SK-N-DZ (cell line): ENCODE data around the gene MAP2. TPM values are rescaled to one million over a fixed set of nuclear protein-coding genes. Genes with fewer than 3 reads are reported as not detected.
A peak's percentile ranks its signal among the peaks of the same experiment; 100 is the strongest.

ENCODE experiments used
- DNase-seq: peaks from one replicate; pipeline ENCODE4 v3.0.0-alpha.2; 2015; ENCODE audit warnings: low spot score
- polyA plus RNA-seq, 2 experiments: library from polyadenylated mRNA; depleted of rRNA; stranded (reverse); fragments of >200 nt; gene quantifications; 2 replicates each; pipeline ENCODE4 v1.2.3, GENCODE V29; 2014

The MAP2 gene, protein sequence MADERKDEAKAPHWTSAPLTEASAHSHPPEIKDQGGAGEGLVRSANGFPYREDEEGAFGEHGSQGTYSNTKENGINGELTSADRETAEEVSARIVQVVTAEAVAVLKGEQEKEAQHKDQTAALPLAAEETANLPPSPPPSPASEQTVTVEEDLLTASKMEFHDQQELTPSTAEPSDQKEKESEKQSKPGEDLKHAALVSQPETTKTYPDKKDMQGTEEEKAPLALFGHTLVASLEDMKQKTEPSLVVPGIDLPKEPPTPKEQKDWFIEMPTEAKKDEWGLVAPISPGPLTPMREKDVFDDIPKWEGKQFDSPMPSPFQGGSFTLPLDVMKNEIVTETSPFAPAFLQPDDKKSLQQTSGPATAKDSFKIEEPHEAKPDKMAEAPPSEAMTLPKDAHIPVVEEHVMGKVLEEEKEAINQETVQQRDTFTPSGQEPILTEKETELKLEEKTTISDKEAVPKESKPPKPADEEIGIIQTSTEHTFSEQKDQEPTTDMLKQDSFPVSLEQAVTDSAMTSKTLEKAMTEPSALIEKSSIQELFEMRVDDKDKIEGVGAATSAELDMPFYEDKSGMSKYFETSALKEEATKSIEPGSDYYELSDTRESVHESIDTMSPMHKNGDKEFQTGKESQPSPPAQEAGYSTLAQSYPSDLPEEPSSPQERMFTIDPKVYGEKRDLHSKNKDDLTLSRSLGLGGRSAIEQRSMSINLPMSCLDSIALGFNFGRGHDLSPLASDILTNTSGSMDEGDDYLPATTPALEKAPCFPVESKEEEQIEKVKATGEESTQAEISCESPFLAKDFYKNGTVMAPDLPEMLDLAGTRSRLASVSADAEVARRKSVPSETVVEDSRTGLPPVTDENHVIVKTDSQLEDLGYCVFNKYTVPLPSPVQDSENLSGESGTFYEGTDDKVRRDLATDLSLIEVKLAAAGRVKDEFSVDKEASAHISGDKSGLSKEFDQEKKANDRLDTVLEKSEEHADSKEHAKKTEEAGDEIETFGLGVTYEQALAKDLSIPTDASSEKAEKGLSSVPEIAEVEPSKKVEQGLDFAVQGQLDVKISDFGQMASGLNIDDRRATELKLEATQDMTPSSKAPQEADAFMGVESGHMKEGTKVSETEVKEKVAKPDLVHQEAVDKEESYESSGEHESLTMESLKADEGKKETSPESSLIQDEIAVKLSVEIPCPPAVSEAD (N-terminal part only)
- polyA plus RNA-seq (2014; cell fraction: cytosol; rRNA removed): 40.1 and 44.4 TPM in 2 replicates
- 32.0 and 37.0 TPM in 2 replicates for polyA plus RNA-seq (2014; cell fraction: nucleus; rRNA removed)

DNA sequence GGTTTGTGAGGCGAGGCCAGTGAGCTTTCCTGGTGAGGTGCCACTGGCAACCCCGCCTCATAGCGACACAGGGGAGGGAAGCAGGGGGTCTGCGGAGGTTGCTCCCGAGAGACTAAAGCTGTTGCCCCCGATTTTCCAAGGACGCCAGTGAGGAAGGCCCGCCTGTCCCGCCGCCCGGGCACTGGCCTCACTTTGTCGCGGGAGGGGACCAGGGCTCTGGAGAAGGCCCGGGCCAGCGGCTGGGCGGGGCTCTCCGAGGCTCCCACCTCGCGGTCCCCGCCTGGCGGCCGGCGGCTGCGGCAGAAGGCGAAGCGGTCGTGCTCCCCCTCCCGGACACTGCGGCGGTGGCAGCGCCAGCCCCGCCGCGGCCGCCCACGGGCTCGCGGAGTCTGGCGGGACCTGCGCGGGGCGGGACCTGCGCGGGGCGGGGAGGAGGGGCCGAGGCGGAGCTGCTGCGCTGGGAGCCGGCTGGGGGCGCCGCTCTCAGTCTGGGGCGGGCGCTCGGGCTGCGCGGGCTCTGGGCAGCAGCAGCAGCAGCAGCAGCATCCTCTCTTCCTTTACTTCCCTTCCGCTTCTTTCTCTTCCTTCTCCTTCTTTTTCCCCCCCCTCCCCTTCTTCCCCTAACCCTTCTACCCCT is at the start of gene MAP2:
Gene MAP2, plus strand, starts transcription at position 486 of the 637 bp plus-strand sequence. CDS start 229,124 bp downstream, outside the sequence.
- DNase-seq: peak; percentile 81

- DNase-seq: no peak
These were observed 47.2 kb upstream of the MAP2 start for GRCh38 chr2:209376686-209377085.

- DNase-seq: no peak
These were observed 43.6 kb upstream of the MAP2 start for GRCh38 chr2:209380293-209380692.

DNA sequence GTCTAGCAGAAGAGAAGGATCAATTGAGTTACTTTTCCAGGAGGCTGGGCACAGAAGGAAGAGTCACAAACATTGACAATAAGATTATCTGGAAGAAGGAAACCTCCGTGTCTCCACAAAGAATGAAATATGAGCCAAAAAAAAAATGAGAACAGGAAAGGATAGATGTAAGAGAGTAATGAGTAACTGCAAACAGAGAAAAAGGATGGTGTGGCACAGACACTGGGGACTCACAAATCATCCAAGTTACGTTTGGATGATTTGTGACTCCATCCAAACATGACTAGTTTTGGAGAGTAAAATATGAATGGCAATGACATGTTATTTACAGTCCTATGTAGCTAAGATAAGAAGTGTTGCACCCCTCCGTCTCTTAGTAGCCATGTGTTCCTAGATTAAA is 42.8 kb upstream of the MAP2 start:
- DNase-seq: no peak

GRCh38 chr2:209382775-209383174 is 41.1 kb upstream of the MAP2 start:
- DNase-seq: no peak

- DNase-seq: no peak
These were observed 40.6 kb upstream of the MAP2 start for GRCh38 chr2:209383212-209383611.

- no peak for DNase-seq
These were observed 36.5 kb upstream of the MAP2 start for GRCh38 chr2:209387389-209387788.

DNA sequence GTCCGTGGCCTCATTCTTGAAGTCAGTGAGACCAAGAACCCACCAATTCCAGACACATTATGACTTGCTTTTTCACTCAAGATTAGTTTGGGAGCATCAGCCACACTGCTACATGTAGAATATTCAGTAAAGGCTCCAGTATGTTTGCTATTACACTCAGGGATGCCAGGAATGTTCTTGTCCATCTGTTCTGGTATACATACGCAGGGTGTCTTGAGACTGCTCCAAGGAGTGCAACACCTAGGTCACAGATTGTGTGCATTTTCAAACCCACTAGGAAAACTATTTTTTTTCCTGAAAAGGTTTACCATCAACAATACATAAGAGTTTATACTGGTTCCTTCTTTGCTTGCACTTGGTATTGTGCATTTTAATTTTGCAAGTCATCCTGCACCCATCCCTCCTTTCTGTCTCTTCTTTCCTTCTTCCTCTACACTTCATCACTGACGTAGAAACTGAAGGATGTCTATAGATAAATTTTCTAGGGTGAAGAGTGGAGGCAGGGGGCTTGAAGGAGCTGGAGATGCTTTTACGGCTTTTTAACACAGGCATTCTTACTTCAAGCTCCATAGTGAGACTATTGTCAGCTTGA is 35.3 kb upstream of the MAP2 start:
- DNase-seq: no peak

DNA sequence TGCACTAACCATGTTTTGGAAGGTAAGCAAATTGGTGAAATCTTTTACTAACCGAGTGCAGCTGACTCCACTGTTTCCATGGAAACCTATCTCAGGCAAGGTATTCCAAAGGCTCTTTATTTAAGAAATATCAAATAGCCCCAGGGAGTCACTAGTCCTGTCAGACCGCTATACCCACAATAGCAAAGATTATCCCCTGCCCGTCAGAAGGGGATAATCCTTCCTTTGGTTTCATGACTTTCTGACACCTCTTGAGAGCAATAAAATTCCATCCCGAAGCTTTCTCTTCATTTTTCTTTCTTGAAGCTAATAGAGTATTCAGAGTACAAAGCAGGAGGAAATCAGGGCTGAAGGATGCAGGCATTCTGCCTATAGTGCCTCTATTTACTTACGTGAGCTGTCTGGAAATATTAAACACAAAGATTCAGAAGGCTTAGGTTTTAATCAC is 34.7 kb upstream of the MAP2 start:
- no peak for DNase-seq

DNA sequence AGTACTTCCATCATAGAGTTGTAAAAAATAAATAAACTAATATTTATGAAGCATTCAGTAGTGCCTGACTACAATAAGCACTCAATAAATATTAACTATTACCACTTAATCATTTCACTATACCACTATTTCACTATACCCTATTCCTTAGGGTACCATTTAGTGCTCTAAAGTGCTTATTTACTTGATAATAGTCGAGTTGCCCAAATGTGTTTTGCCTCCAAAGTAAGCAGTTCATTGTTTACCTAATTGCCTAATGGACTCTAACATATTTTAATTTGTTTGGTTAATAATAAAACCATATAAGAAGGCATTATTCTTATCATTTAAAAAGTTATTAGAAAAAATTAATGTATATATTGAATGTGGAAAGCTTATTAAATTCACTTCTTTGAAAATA is 33.0 kb upstream of the MAP2 start:
- DNase-seq: no peak

GRCh38 chr2:209391776-209392401 is 32.0 kb upstream of the MAP2 start:
- DNase-seq: no peak

DNA sequence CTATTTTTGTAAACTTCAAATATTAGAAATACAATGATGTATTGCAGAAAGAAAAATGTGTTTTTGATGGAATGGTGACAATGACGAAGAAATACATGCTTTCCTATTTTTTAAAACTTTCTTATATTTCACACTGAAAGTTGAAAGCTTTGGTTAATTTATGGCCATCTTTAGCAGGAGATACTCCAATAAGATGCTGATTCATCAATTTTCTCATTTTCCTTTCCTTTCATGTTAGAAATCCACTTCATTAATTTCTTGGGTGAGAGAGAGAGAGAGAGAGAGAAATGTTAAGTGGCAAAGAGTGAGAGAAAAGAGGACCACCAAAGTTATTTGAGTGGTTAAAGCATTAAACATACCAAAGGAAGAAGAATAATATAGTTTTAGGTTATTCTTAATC is 28.6 kb upstream of the MAP2 start:
- DNase-seq: no peak

DNA sequence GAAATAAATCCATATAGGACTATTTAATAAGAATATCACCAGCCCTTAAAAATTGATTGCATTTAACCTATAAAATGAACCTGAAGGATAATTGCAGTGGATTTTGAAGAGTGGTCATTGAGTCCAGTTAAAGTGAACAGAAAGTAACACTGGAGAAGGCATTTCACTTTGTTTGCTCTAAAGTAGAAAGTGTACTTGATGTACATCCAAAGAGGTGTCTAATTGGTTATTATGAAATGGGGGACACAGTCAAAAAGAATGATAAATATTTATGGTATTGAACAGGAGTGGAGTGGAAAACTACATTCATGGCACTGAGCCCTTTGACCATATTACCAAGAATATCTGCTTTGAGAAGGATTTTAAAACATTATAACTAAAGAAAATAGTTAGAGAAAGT is 28.2 kb upstream of the MAP2 start:
- no peak for DNase-seq

DNA sequence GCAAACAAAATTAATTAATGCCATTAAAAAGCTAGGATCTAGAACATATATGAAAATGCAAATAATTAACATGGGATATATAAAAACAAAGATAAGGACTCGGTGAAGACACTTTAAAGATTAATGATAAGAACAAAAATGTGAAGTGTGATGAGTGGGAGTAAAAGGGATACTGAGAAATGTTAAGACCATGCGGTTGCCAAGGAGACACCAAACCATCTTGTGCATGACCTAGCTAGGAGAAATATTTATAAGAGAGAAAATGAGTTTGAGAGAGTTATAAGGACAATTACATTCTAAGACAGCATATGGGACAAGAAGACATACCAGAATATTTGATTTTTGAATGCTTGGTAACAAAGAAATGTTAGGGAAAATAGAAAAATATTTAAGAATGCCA is 25.4 kb upstream of the MAP2 start:
- no peak for DNase-seq

GRCh38 chr2:209401788-209402187 is 22.1 kb upstream of the MAP2 start:
- no peak for DNase-seq

DNA sequence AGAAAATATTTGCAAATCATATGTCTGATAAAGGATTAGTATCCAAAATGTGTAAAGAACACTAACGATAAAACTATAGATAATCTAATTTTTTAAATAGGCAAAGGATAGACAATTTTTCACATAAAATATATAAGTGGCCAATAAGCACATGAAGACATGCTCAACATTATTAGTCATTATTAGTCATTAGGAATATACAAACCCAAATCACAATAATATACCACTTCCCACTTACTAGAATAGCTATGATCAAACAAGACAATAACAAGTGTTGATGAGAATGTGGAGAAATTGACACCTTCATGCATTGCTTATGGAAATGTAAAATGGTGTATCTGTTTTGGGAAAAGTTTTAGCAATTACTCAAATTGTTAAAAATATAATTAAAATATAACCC is 12.6 kb upstream of the MAP2 start:
- no peak for DNase-seq

- DNase-seq: no peak
These were observed 12.1 kb upstream of the MAP2 start for GRCh38 chr2:209411718-209412117.

- no peak for DNase-seq
These were observed 10.4 kb upstream of the MAP2 start for GRCh38 chr2:209413311-209414014.

DNA sequence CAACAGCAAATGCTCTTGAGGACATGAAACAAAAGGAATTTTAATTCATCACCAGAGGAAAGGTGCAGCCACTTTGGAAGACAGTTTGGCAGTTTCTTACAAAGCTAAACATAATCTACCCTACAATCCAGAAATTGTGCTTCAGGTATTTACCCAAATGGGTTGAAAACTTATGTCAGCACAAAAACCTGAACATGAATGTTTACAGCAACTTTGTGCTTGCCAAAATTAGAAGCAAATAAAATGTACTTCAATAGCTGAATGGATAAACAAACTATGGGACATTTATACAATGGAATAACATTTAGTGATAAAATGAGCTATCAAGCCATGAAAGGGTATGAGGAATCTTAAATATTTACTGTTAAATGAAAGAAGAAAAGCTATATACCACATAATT is 6.9 kb upstream of the MAP2 start:
- DNase-seq: no peak
